ENCODE results near the gene UQCC3. TPM values are rescaled to one million over a fixed set of nuclear protein-coding genes. Genes with fewer than 3 reads are reported as not detected.
A peak's percentile ranks its signal among the peaks of the same experiment; 100 is the strongest.

The UQCC3 gene
- total and polyA plus RNA-seq, 2 donors (not counting 3 experiments of a cell fraction or from before 2014, with no cell fraction given), result 8.6 to 15.5 TPM

GRCh38 chr11:62705880-62706849, 34.7 kb downstream of the UQCC3 start:
- Histone ChIP-seq H3K27me3 (ENCODE audit: control insufficient read depth in 2 of 2, insufficient read depth in 2 of 2, low read length in 2 of 2) (no peaks in the 10 kb centered on the region), H3K36me3 (ENCODE audit: control insufficient read depth in 2 of 2, extremely low read depth in 1 of 2, insufficient read depth in 2 of 2, low read length in 2 of 2) (peaks cover 2 to 3% of the 10 kb centered on the region in 2 experiments), H3K79me2 (ENCODE audit: control insufficient read depth, insufficient read depth, low read length) (no peaks in the 10 kb centered on the region), H2AFZ (ENCODE audit: low read depth, low read length) (peak overlapping the region; percentile 89), H3K4me1 (ENCODE audit: control insufficient read depth, extremely low read depth, insufficient read depth, low read length) (peaks cover 25% of the 10 kb centered on the region), H3K9me1 (replicated peaks; ENCODE audit: control insufficient read depth, extremely low read depth, insufficient read depth, low read length) (no peaks in the 10 kb centered on the region), H4K20me1 (replicated peaks; ENCODE audit: control insufficient read depth, extremely low read depth, insufficient read depth, low read length) (no peaks in the 10 kb centered on the region), H3K4me3 (replicated peaks in 1 of 3; ENCODE audit: insufficient read depth in 1 of 3, low read depth in 1 of 3, low read length in 3 of 3) (peak overlapping the region; percentile 13 to 81 (median 41)), H3K4me2 (ENCODE audit: insufficient read depth, low read length) (peak overlapping the region; percentile 82), H3K9me3 (replicated peaks; ENCODE audit: control insufficient read depth, insufficient read depth, low read length) (no peaks in the 10 kb centered on the region), H3K27ac (ENCODE audit: insufficient read depth, low read depth, low read length) (peak overlapping the region; percentile 37), H3K9ac (replicated peaks; ENCODE audit: extremely low read depth, insufficient read depth, low read length) (peak overlapping the region; percentile 65)
- intact Hi-C loops (cut with micrococcal nuclease) (loop anchor here (1.0 to 5.0 kb wide), 4 partner anchors 39 to 105 kb away; partner anchors contain the start of genes C11orf98, CSKMT, INTS5 and MTA2), dilution Hi-C loops (cut with MboI; ENCODE audit: extremely low pct_ligation_motif_present, low sequenced_read_pairs) (no loop called here)
- peak; percentile 96 for FAIRE-seq
- TF ChIP-seq JUN (IDR thresholded peaks at IDR 0.05; ENCODE audit: borderline replicate concordance, insufficient read depth, insufficient read length, low read depth) (no peak), FOS (IDR thresholded peaks at IDR 0.05; ENCODE audit: borderline replicate concordance, insufficient read depth, low read length) (peak; percentile 27), POLR2AphosphoS5 (IDR thresholded peaks at IDR 0.05; ENCODE audit: insufficient read depth, low read depth, low read length) (peak; percentile 85), GATA2 (IDR thresholded peaks at IDR 0.05; ENCODE audit: insufficient read depth, insufficient read length, low read depth, low read length) (no peak), POLR2A (IDR thresholded peaks at IDR 0.05; ENCODE audit: low read depth, low read length) (peak; percentile 49), CTCF (IDR thresholded peaks at IDR 0.05; ENCODE audit: extremely low read depth in 1 of 2, insufficient read depth in 1 of 2, low read depth in 1 of 2, low read length in 2 of 2) (no peak)
- TF ChIP-seq, protein P1, sequence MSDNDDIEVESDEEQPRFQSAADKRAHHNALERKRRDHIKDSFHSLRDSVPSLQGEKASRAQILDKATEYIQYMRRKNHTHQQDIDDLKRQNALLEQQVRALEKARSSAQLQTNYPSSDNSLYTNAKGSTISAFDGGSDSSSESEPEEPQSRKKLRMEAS (IDR thresholded peaks at IDR 0.05; ENCODE audit: insufficient read depth, insufficient read length), result no peak
- peak; percentile 95 for DNase-seq (ENCODE audit: low read depth, low spot score)
- BruUV-seq (replicated peaks), result no TSS peak
- POLR2A ChIA-PET, result interaction anchor here (0.7 to 1.5 kb wide), 3 partner anchors 41 to 135 kb away, joined by 3 to 19 read pairs (median 3); partner anchors contain the start of genes C11orf98, CSKMT and TUT1
- CTCF ChIA-PET, result interaction anchor here (0.9 to 2.5 kb wide), 8 partner anchors 10 to 163 kb away, joined by 3 to 14 read pairs (median 4); partner anchors contain the start of genes C11orf98, CSKMT and HNRNPUL2

Measured in endothelial cell of umbilical vein (primary cell).